ENCODE results near the gene SIGLEC15.
"Not testable (repeated sequence)": the region's sequence is repeated elsewhere in the genome, so short reads cannot be mapped to it uniquely, and the experiment has no call there.

SIGLEC15 gene

GRCh38 chr18:45837283-45838070 is 12.0 kb downstream of the SIGLEC15 start:
- H3K27me3 ChIP-seq (ENCODE audit: low read depth, low read length): peaks cover 20% of the 10 kb centered on the region
- peaks cover 7 to 24% of the 10 kb centered on the region in 2 donors for H3K4me1 ChIP-seq (ENCODE audit: control insufficient read depth in 1 of 2, insufficient read depth in 2 of 2, low read length in 2 of 2)
- peak overlapping the region; percentile 33 to 58 for H3K4me3 ChIP-seq (ENCODE audit: low read depth in 1 of 2, low read length in 2 of 2)
- H3K27ac ChIP-seq (ENCODE audit: low read length): peak overlapping the region; percentile 82
- no peaks in the 10 kb centered on the region for H3K9me3 ChIP-seq (ENCODE audit: control insufficient read depth in 1 of 2, low read length in 2 of 2)
- H3K36me3 ChIP-seq (ENCODE audit: control insufficient read depth in 1 of 2, insufficient read depth in 2 of 2, low read length in 2 of 2): no peaks in the 10 kb centered on the region

GRCh38 chr18:45838302-45839070 is 13.0 kb downstream of the SIGLEC15 start:
- H3K27me3 ChIP-seq (ENCODE audit: low read depth, low read length): peaks cover 20% of the 10 kb centered on the region
- peaks cover 7 to 24% of the 10 kb centered on the region in 2 donors for H3K4me1 ChIP-seq (ENCODE audit: control insufficient read depth in 1 of 2, insufficient read depth in 2 of 2, low read length in 2 of 2)
- H3K36me3 ChIP-seq (ENCODE audit: control insufficient read depth in 1 of 2, insufficient read depth in 2 of 2, low read length in 2 of 2): no peaks in the 10 kb centered on the region
- H3K9me3 ChIP-seq (ENCODE audit: control insufficient read depth in 1 of 2, low read length in 2 of 2): no peaks in the 10 kb centered on the region
- peak overlapping the region; percentile 33 to 58 for H3K4me3 ChIP-seq (ENCODE audit: low read depth in 1 of 2, low read length in 2 of 2)
- H3K27ac ChIP-seq (ENCODE audit: low read length): no peak overlapping the region

- H3K4me3 ChIP-seq (ENCODE audit: low read depth in 1 of 2, low read length in 2 of 2): no peak overlapping the region
- H3K9me3 ChIP-seq (ENCODE audit: control insufficient read depth in 1 of 2, low read length in 2 of 2): no peaks in the 10 kb centered on the region
- no peaks in the 10 kb centered on the region for H3K36me3 ChIP-seq (ENCODE audit: control insufficient read depth in 1 of 2, insufficient read depth in 2 of 2, low read length in 2 of 2)
- peaks cover 20% of the 10 kb centered on the region for H3K27me3 ChIP-seq (ENCODE audit: low read depth, low read length)
- no peak overlapping the region for H3K27ac ChIP-seq (ENCODE audit: low read length)
- peaks cover 7 to 24% of the 10 kb centered on the region in 2 donors for H3K4me1 ChIP-seq (ENCODE audit: control insufficient read depth in 1 of 2, insufficient read depth in 2 of 2, low read length in 2 of 2)
Observed at GRCh38 chr18:45839414-45840395, 14.2 kb downstream of the SIGLEC15 start.

GRCh38 chr18:45841060-45841764 is 15.7 kb downstream of the SIGLEC15 start:
- Histone ChIP-seq H3K9me3 (ENCODE audit: control insufficient read depth in 1 of 2, low read length in 2 of 2) (no peaks in the 10 kb centered on the region), H3K4me3 (ENCODE audit: low read depth in 1 of 2, low read length in 2 of 2) (no peak overlapping the region), H3K27ac (ENCODE audit: low read length) (no peak overlapping the region), H3K27me3 (ENCODE audit: low read depth, low read length) (peaks cover 20% of the 10 kb centered on the region), H3K36me3 (ENCODE audit: control insufficient read depth in 1 of 2, insufficient read depth in 2 of 2, low read length in 2 of 2) (no peaks in the 10 kb centered on the region), H3K4me1 (ENCODE audit: control insufficient read depth in 1 of 2, insufficient read depth in 2 of 2, low read length in 2 of 2) (peaks cover 3 to 24% of the 10 kb centered on the region in 2 donors)

- no peak overlapping the region for H3K27ac ChIP-seq (ENCODE audit: low read length)
- peaks cover 3 to 22% of the 10 kb centered on the region in 2 donors for H3K4me1 ChIP-seq (ENCODE audit: control insufficient read depth in 1 of 2, insufficient read depth in 2 of 2, low read length in 2 of 2)
- no peaks in the 10 kb centered on the region for H3K36me3 ChIP-seq (ENCODE audit: control insufficient read depth in 1 of 2, insufficient read depth in 2 of 2, low read length in 2 of 2)
- H3K27me3 ChIP-seq (ENCODE audit: low read depth, low read length): peaks cover 16% of the 10 kb centered on the region
- no peak overlapping the region for H3K4me3 ChIP-seq (ENCODE audit: low read depth in 1 of 2, low read length in 2 of 2)
- H3K9me3 ChIP-seq (ENCODE audit: control insufficient read depth in 1 of 2, low read length in 2 of 2): no peaks in the 10 kb centered on the region
Observed at GRCh38 chr18:45841765-45842442, 16.4 kb downstream of the SIGLEC15 start.

- Histone ChIP-seq H3K27me3 (ENCODE audit: low read depth, low read length) (peaks cover 12% of the 10 kb centered on the region), H3K4me1 (ENCODE audit: control insufficient read depth in 1 of 2, insufficient read depth in 2 of 2, low read length in 2 of 2) (peaks cover 3 to 11% of the 10 kb centered on the region in 2 donors), H3K4me3 (ENCODE audit: low read depth in 1 of 2, low read length in 2 of 2) (no peak overlapping the region), H3K9me3 (ENCODE audit: control insufficient read depth in 1 of 2, low read length in 2 of 2) (no peaks in the 10 kb centered on the region), H3K27ac (ENCODE audit: low read length) (no peak overlapping the region), H3K36me3 (ENCODE audit: control insufficient read depth in 1 of 2, insufficient read depth in 2 of 2, low read length in 2 of 2) (no peaks in the 10 kb centered on the region)
Observed at GRCh38 chr18:45843019-45843418, 17.5 kb downstream of the SIGLEC15 start.

- Histone ChIP-seq H3K4me1 (ENCODE audit: control insufficient read depth in 1 of 2, insufficient read depth in 2 of 2, low read length in 2 of 2) (no peaks in the 10 kb centered on the region), H3K9me3 (ENCODE audit: control insufficient read depth in 1 of 2, low read length in 2 of 2) (no peaks in the 10 kb centered on the region), H3K36me3 (ENCODE audit: control insufficient read depth in 1 of 2, insufficient read depth in 2 of 2, low read length in 2 of 2) (peaks cover 5 to 6% of the 10 kb centered on the region in 2 donors), H3K4me3 (ENCODE audit: low read depth in 1 of 2, low read length in 2 of 2) (no peak overlapping the region), H3K27ac (ENCODE audit: low read length) (no peak overlapping the region), H3K27me3 (ENCODE audit: low read depth, low read length) (no peaks in the 10 kb centered on the region)
Observed at GRCh38 chr18:45844938-45845337, 19.5 kb downstream of the SIGLEC15 start.

- no peaks in the 10 kb centered on the region for H3K4me1 ChIP-seq (ENCODE audit: control insufficient read depth in 1 of 2, insufficient read depth in 2 of 2, low read length in 2 of 2)
- peaks cover 6 to 9% of the 10 kb centered on the region in 2 donors for H3K36me3 ChIP-seq (ENCODE audit: control insufficient read depth in 1 of 2, insufficient read depth in 2 of 2, low read length in 2 of 2)
- no peak overlapping the region for H3K27ac ChIP-seq (ENCODE audit: low read length)
- no peak overlapping the region for H3K4me3 ChIP-seq (ENCODE audit: low read depth in 1 of 2, low read length in 2 of 2)
- H3K27me3 ChIP-seq (ENCODE audit: low read depth, low read length): no peaks in the 10 kb centered on the region
- H3K9me3 ChIP-seq (ENCODE audit: control insufficient read depth in 1 of 2, low read length in 2 of 2): no peaks in the 10 kb centered on the region
Observed at GRCh38 chr18:45845410-45845809, 19.9 kb downstream of the SIGLEC15 start.

GRCh38 chr18:45847119-45847518 is 21.6 kb downstream of the SIGLEC15 start:
- H3K4me1 ChIP-seq (ENCODE audit: control insufficient read depth in 1 of 2, insufficient read depth in 2 of 2, low read length in 2 of 2): peaks cover 0 to 8% of the 10 kb centered on the region in 2 donors
- no peaks in the 10 kb centered on the region for H3K9me3 ChIP-seq (ENCODE audit: control insufficient read depth in 1 of 2, low read length in 2 of 2)
- H3K36me3 ChIP-seq (ENCODE audit: control insufficient read depth in 1 of 2, insufficient read depth in 2 of 2, low read length in 2 of 2): peaks cover 13 to 15% of the 10 kb centered on the region in 2 donors
- no peaks in the 10 kb centered on the region for H3K27me3 ChIP-seq (ENCODE audit: low read depth, low read length)
- H3K4me3 ChIP-seq (ENCODE audit: low read depth in 1 of 2, low read length in 2 of 2): no peak overlapping the region
- H3K27ac ChIP-seq (ENCODE audit: low read length): no peak overlapping the region

- not testable (repeated sequence) for H3K27ac ChIP-seq (ENCODE audit: low read length); H3K27me3 ChIP-seq (ENCODE audit: low read depth, low read length); H3K9me3 ChIP-seq (ENCODE audit: control insufficient read depth in 1 of 2, low read length in 2 of 2); H3K4me3 ChIP-seq (ENCODE audit: low read depth in 1 of 2, low read length in 2 of 2)
- Histone ChIP-seq H3K36me3 (ENCODE audit: control insufficient read depth in 1 of 2, insufficient read depth in 2 of 2, low read length in 2 of 2) (peaks cover 25 to 26% of the 10 kb centered on the region in 2 donors), H3K4me1 (ENCODE audit: control insufficient read depth in 1 of 2, insufficient read depth in 2 of 2, low read length in 2 of 2) (peaks cover 0 to 11% of the 10 kb centered on the region in 2 donors)
Observed at GRCh38 chr18:45848643-45849042, 23.2 kb downstream of the SIGLEC15 start.
